ENCODE measurements around the gene AQP12B. TPM values are rescaled to one million over a fixed set of nuclear protein-coding genes. Genes with fewer than 3 reads are reported as not detected.

The AQP12B gene
- total and polyA plus RNA-seq, 2 of the 13 experiments (the other 11 are each of a cell fraction or from before 2014, with no cell fraction given) = not detected

DNA sequence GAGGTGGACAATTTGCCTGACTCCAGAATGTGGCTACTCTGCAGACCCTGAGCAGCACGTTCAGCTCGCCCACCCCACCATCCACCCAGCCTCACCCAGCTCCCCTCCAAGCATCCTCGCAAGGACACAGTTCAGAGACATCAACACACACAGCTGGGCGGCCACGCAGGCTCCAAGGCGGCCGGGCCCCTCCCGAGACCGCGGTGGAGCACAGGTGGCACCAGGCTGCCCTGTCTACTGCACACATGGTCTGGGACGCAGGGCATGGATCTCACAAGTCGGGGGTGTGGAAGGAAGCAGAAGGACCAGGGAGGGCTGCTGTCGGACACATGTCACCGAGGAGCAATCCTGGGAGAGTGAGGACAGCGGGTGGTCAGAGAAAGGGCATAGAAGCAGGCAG lies 45.2 kb upstream of the AQP12B start:
- CTCF ChIA-PET (ENCODE audit: low intra/inter-chr PET ratio, low total read pairs) = no interaction called here
- BruUV-seq (replicated peaks) = no TSS peak
- 7% methylated on average over 15 of the region's 15 CpGs for WGBS (ENCODE audit: low lambda C conversion rate)
- intact Hi-C loops (cut with micrococcal nuclease; ENCODE audit: unreplicated experiment) = no loop called here
- POLR2A ChIA-PET = no interaction called here
- H3K9me3 ChIP-seq (ENCODE audit: low read length) = no peaks in the 10 kb centered on the region
- FAIRE-seq (no peak), DNase-seq (ENCODE audit: low spot score) (no peak), ATAC-seq (no peak)
- no peak overlapping the region for H3K4me3 ChIP-seq (replicated peaks in 1 of 3; ENCODE audit: insufficient read depth in 1 of 3, low read depth in 2 of 3, low read length in 3 of 3)
- in situ Hi-C loops (cut with HindIII; ENCODE audit: extremely low pct_ligation_motif_present, low pct_unique_long_range_greater_than_20kb) = no loop called here
- no peaks in the 10 kb centered on the region for H4K20me1 ChIP-seq (ENCODE audit: insufficient read depth, low read length)
- H2AFZ ChIP-seq (ENCODE audit: low read length) = no peak overlapping the region
- H3K4me2 ChIP-seq (ENCODE audit: low read depth, low read length) = no peak overlapping the region
- H3K36me3 ChIP-seq (replicated peaks in 1 of 2; ENCODE audit: control insufficient read depth in 1 of 2, insufficient read depth in 2 of 2, low read length in 2 of 2) = no peaks in the 10 kb centered on the region
- TF ChIP-seq ZNF350 (CRISPR knock-in tag; IDR thresholded peaks at IDR 0.05; ENCODE audit: borderline replicate concordance, low read depth) (no peak), SIN3A (IDR thresholded peaks at IDR 0.05; ENCODE audit: borderline replicate concordance, low read depth, low read length) (no peak), EZH2 (conservative IDR thresholded peaks at IDR 0.05; ENCODE audit: low read depth, low read length) (peak; percentile 40; the same call in 1 of the 2 replicates), MNT (IDR thresholded peaks at IDR 0.05) (peak; percentile 55; the same call in 1 of the 2 replicates)
- TF ChIP-seq, protein P1, sequence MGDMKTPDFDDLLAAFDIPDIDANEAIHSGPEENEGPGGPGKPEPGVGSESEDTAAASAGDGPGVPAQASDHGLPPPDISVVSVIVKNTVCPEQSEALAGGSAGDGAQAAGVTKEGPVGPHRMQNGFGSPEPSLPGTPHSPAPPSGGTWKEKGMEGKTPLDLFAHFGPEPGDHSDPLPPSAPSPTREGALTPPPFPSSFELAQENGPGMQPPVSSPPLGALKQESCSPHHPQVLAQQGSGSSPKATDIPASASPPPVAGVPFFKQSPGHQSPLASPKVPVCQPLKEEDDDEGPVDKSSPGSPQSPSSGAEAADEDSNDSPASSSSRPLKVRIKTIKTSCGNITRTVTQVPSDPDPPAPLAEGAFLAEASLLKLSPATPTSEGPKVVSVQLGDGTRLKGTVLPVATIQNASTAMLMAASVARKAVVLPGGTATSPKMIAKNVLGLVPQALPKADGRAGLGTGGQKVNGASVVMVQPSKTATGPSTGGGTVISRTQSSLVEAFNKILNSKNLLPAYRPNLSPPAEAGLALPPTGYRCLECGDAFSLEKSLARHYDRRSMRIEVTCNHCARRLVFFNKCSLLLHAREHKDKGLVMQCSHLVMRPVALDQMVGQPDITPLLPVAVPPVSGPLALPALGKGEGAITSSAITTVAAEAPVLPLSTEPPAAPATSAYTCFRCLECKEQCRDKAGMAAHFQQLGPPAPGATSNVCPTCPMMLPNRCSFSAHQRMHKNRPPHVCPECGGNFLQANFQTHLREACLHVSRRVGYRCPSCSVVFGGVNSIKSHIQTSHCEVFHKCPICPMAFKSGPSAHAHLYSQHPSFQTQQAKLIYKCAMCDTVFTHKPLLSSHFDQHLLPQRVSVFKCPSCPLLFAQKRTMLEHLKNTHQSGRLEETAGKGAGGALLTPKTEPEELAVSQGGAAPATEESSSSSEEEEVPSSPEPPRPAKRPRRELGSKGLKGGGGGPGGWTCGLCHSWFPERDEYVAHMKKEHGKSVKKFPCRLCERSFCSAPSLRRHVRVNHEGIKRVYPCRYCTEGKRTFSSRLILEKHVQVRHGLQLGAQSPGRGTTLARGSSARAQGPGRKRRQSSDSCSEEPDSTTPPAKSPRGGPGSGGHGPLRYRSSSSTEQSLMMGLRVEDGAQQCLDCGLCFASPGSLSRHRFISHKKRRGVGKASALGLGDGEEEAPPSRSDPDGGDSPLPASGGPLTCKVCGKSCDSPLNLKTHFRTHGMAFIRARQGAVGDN (CRISPR knock-in tag; IDR thresholded peaks at IDR 0.05) = peak; percentile 15; the same call in 1 of the 2 replicates
- no peaks in the 10 kb centered on the region for H3K79me2 ChIP-seq (ENCODE audit: insufficient read depth, low read length)
- peaks cover 52 to 93% of the 10 kb centered on the region in 2 experiments for H3K27me3 ChIP-seq (ENCODE audit: control insufficient read depth in 1 of 2, insufficient read depth in 2 of 2, low read length in 2 of 2)
- H3K4me1 ChIP-seq (ENCODE audit: insufficient read depth, low read length) = no peaks in the 10 kb centered on the region
- no peak overlapping the region for H3K27ac ChIP-seq (ENCODE audit: extremely low read length, insufficient read depth, low read length)
- no peak overlapping the region for H3K9ac ChIP-seq (ENCODE audit: insufficient read depth, low read depth, low read length)

Measured in HepG2 (cell line).